Activated B cell treated with CpG ODN at 0.5 μM for 24 hours (primary cell): ENCODE data around the gene SLC36A4. TPM values are rescaled to one million over a fixed set of nuclear protein-coding genes. Genes with fewer than 3 reads are reported as not detected.
"Not testable (repeated sequence)": the region's sequence is repeated elsewhere in the genome, so short reads cannot be mapped to it uniquely, and the experiment has no call there.

Source experiments
- ATAC-seq: fragments of 200-7000 bp; cut with Tn5 transposase; one replicate; pipeline ENCODE4 v1.10.0; 2021; ENCODE audit warnings: low read depth, mild to moderate bottlenecking, moderate library complexity
- CTCF ChIA-PET: fragments of 350-600 bp; sonication (Branson Sonifier 250); formaldehyde crosslinking; loops from one replicate; lab custom pipeline; 2021; ENCODE audit warnings: antibody characterized with exemption; lab: Charles Lee
- POLR2A ChIA-PET: fragments of 350-600 bp; sonication (Branson Sonifier 250); formaldehyde crosslinking; loops from one replicate; lab custom pipeline; 2021; ENCODE audit warnings: antibody characterized with exemption; lab: Charles Lee
- DNase-seq: peaks from one replicate; pipeline ENCODE4 v3.0.0; 2022
- H3K27ac Mint-ChIP-seq: one replicate; pipeline ENCODE4 v1.8.0; 2020; ENCODE audit warnings: mixed read lengths
- H3K27me3 Mint-ChIP-seq: one replicate; pipeline ENCODE4 v1.8.0; 2021; ENCODE audit warnings: mixed read lengths
- H3K36me3 Mint-ChIP-seq: one replicate; pipeline ENCODE4 v1.8.0; 2021; ENCODE audit warnings: low read depth, mixed read lengths
- H3K4me1 Mint-ChIP-seq: one replicate; pipeline ENCODE4 v1.8.0; 2021; ENCODE audit warnings: mixed read lengths
- H3K4me3 Mint-ChIP-seq: one replicate; pipeline ENCODE4 v1.8.0; 2020; ENCODE audit warnings: mild to moderate bottlenecking, mixed read lengths
- H3K9me3 Mint-ChIP-seq: one replicate; pipeline ENCODE4 v1.8.0; 2020; ENCODE audit warnings: mixed read lengths
- CTCF ChIP-seq: fragments of 200-600 bp; IDR thresholded peaks from one replicate; pipeline ENCODE4 v1.8.0; 2022; ENCODE audit warnings: antibody characterized with exemption, mild to moderate bottlenecking
- intact Hi-C: fragments of 100-400 bp; cut with micrococcal nuclease; formaldehyde crosslinking; loops from one replicate; pipeline ENCODE4 v1.15.1; 2024
- total RNA-seq: library from RNA; stranded (reverse); gene quantifications from 2 replicates; pipeline ENCODE4 v1.2.3, GENCODE V29; 2022

SLC36A4 gene
- total RNA-seq, 1 donor from 2014 or later: 17.0 TPM

- no peak for TF ChIP-seq CTCF
- Mint-ChIP-seq H3K9me3 (peaks cover 9% of the 10 kb centered on the region), H3K36me3 (peaks cover 36% of the 10 kb centered on the region), H3K27ac (no peak overlapping the region), H3K4me3 (no peak overlapping the region), H3K27me3 (no peaks in the 10 kb centered on the region), H3K4me1 (peaks cover 3% of the 10 kb centered on the region)
- ATAC-seq (no peak), DNase-seq (no peak)
- CTCF ChIA-PET: no interaction called here
- POLR2A ChIA-PET: no interaction called here
- intact Hi-C loops: no loop called here
These were observed 9.1 kb downstream of the SLC36A4 start for GRCh38 chr11:93188726-93189125.

GRCh38 chr11:93187290-93187689, 10.5 kb downstream of the SLC36A4 start:
- ATAC-seq (no peak), DNase-seq (no peak)
- ChIA-PET CTCF (no interaction called here), POLR2A (no interaction called here)
- peaks cover 3% of the 10 kb centered on the region for H3K4me1 Mint-ChIP-seq
- H3K27me3 Mint-ChIP-seq: no peaks in the 10 kb centered on the region
- intact Hi-C loops: no loop called here
- no peak overlapping the region for H3K4me3 Mint-ChIP-seq
- H3K27ac Mint-ChIP-seq: no peak overlapping the region
- H3K36me3 Mint-ChIP-seq: peaks cover 41% of the 10 kb centered on the region
- TF ChIP-seq CTCF: no peak
- H3K9me3 Mint-ChIP-seq: peaks cover 9% of the 10 kb centered on the region

- POLR2A ChIA-PET, DNase-seq, intact Hi-C loops, H3K4me1 Mint-ChIP-seq, H3K27ac Mint-ChIP-seq, ATAC-seq, CTCF ChIA-PET, H3K27me3 Mint-ChIP-seq, H3K4me3 Mint-ChIP-seq, H3K9me3 Mint-ChIP-seq: not testable (repeated sequence)
- peaks cover 49% of the 10 kb centered on the region for H3K36me3 Mint-ChIP-seq
These were observed 19.9 kb downstream of the SLC36A4 start for GRCh38 chr11:93177891-93178290.

GRCh38 chr11:93169950-93170561, 27.7 kb downstream of the SLC36A4 start:
- no peak for DNase-seq
- CTCF ChIA-PET: no interaction called here
- no peaks in the 10 kb centered on the region for H3K27me3 Mint-ChIP-seq

GRCh38 chr11:93169143-93169542, 28.6 kb downstream of the SLC36A4 start:
- CTCF ChIA-PET: no interaction called here
- intact Hi-C loops: no loop called here
- Mint-ChIP-seq H3K9me3 (no peaks in the 10 kb centered on the region), H3K36me3 (peaks cover 17% of the 10 kb centered on the region), H3K27me3 (no peaks in the 10 kb centered on the region), H3K4me1 (peaks cover 2% of the 10 kb centered on the region), H3K4me3 (no peak overlapping the region), H3K27ac (no peak overlapping the region)
- DNase-seq (no peak), ATAC-seq (no peak)
- TF ChIP-seq CTCF: no peak
- POLR2A ChIA-PET: no interaction called here

More at GRCh38 chr11:93169950-93170561, 27.7 kb downstream of the SLC36A4 start:
- no peaks in the 10 kb centered on the region for H3K9me3 Mint-ChIP-seq
- H3K36me3 Mint-ChIP-seq: peaks cover 9% of the 10 kb centered on the region
- no peak overlapping the region for H3K4me3 Mint-ChIP-seq
- no peak for ATAC-seq
- TF ChIP-seq CTCF: no peak
- H3K4me1 Mint-ChIP-seq: peaks cover 2% of the 10 kb centered on the region
- intact Hi-C loops: no loop called here
- H3K27ac Mint-ChIP-seq: no peak overlapping the region
- POLR2A ChIA-PET: no interaction called here

- Mint-ChIP-seq H3K4me1 (peaks cover 2% of the 10 kb centered on the region), H3K9me3 (no peaks in the 10 kb centered on the region), H3K27me3 (no peaks in the 10 kb centered on the region), H3K27ac (no peak overlapping the region), H3K36me3 (peaks cover 31% of the 10 kb centered on the region), H3K4me3 (no peak overlapping the region)
- no peak for DNase-seq
- ATAC-seq: no peak
- ChIA-PET POLR2A (no interaction called here), CTCF (no interaction called here)
- no peak for TF ChIP-seq CTCF
- intact Hi-C loops: no loop called here
These were observed 30.9 kb downstream of the SLC36A4 start for GRCh38 chr11:93166862-93167261.
